Testis (tissue), 2 donors: ENCODE results near the gene CD72.
A peak's percentile ranks its signal among the peaks of the same experiment; 100 is the strongest.

Experiments used
- CTCF ChIP-seq, 3 experiments: fragments of 450-650 bp in 2 of 3; fragments of 200-600 bp in 1 of 3; sonication (generic) in 1 of 3; IDR thresholded peaks; one replicate each; pipeline ENCODE4 v1.5.1; 2016 to 2019; ENCODE audit warnings: antibody characterized with exemption in 3 of 3, mild to moderate bottlenecking in 2 of 3, moderate library complexity in 1 of 3
- POLR2A ChIP-seq: fragments of 450-650 bp; IDR thresholded peaks from one replicate; pipeline ENCODE4 v1.6.1; 2017; ENCODE audit warnings: antibody characterized with exemption, mild to moderate bottlenecking, moderate library complexity

- TF ChIP-seq POLR2A (no peak), CTCF (IDR thresholded peaks at IDR 0.05) (peak; percentile 28 to 46 (median 32))
These were observed 42.8 kb upstream of the CD72 start for GRCh38 chr9:35660966-35661415.
